Measurements from ENCODE around the gene PARD3.

GRCh38 chr10:34748357-34748756 lies 66.7 kb downstream of the PARD3 start:
- TF ChIP-seq POLR2AphosphoS5 (IDR thresholded peaks at IDR 0.05; ENCODE audit: low read depth, low read length) (no peak), TAF1 (IDR thresholded peaks at IDR 0.05; ENCODE audit: borderline replicate concordance, insufficient read depth, low read length) (no peak), SIN3A (IDR thresholded peaks at IDR 0.05; ENCODE audit: borderline replicate concordance, insufficient read depth, low read length) (no peak), FOXP2 (optimal IDR thresholded peaks at IDR 0.05; ENCODE audit: borderline replicate concordance, extremely low read depth, extremely low read length, insufficient read depth) (no peak)
- TF ChIP-seq, protein P1, sequence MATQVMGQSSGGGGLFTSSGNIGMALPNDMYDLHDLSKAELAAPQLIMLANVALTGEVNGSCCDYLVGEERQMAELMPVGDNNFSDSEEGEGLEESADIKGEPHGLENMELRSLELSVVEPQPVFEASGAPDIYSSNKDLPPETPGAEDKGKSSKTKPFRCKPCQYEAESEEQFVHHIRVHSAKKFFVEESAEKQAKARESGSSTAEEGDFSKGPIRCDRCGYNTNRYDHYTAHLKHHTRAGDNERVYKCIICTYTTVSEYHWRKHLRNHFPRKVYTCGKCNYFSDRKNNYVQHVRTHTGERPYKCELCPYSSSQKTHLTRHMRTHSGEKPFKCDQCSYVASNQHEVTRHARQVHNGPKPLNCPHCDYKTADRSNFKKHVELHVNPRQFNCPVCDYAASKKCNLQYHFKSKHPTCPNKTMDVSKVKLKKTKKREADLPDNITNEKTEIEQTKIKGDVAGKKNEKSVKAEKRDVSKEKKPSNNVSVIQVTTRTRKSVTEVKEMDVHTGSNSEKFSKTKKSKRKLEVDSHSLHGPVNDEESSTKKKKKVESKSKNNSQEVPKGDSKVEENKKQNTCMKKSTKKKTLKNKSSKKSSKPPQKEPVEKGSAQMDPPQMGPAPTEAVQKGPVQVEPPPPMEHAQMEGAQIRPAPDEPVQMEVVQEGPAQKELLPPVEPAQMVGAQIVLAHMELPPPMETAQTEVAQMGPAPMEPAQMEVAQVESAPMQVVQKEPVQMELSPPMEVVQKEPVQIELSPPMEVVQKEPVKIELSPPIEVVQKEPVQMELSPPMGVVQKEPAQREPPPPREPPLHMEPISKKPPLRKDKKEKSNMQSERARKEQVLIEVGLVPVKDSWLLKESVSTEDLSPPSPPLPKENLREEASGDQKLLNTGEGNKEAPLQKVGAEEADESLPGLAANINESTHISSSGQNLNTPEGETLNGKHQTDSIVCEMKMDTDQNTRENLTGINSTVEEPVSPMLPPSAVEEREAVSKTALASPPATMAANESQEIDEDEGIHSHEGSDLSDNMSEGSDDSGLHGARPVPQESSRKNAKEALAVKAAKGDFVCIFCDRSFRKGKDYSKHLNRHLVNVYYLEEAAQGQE (IDR thresholded peaks at IDR 0.05; ENCODE audit: insufficient read depth in 1 of 2, low read depth in 2 of 2, low read length in 2 of 2), result no peak
